GM19351 (cell line): ENCODE data around the gene CLUH.
A peak's percentile ranks its signal among the peaks of the same experiment; 100 is the strongest.

Source experiments
- ATAC-seq: cut with Tn5 transposase; IDR thresholded peaks from one replicate; pipeline ENCODE4 v1.9.1; 2021; ENCODE audit warnings: mild to moderate bottlenecking, moderate library complexity; ENCODE audit not compliant: unreplicated experiment

CLUH gene

GRCh38 chr17:2711608-2712299, at the start of gene CLUH:
Gene CLUH, minus strand, starts transcription at chr17:2711764. Its CDS starts 103 bp downstream, at chr17:2711661.
- ATAC-seq, result peak; percentile 65

DNA sequence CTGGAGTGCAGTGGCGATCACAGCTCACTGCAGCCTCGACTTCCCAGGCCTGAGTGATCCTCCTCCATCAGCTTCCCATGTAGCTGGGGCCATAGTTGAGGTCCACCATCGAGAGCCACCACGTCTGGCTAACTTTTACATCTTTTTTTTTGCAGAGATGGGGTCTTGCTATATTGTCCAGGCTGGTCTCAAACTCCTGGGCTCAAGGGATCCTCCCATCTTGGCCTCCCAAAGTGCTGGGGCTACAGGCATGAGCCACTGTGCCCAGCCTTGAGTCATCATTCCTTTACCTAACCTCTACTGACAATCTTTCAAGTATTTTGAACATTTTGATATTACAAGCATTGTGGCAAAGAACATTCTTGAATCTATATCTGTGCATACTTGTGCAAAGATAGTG, 47.3 kb upstream of the CLUH start:
- ATAC-seq, result no peak

DNA sequence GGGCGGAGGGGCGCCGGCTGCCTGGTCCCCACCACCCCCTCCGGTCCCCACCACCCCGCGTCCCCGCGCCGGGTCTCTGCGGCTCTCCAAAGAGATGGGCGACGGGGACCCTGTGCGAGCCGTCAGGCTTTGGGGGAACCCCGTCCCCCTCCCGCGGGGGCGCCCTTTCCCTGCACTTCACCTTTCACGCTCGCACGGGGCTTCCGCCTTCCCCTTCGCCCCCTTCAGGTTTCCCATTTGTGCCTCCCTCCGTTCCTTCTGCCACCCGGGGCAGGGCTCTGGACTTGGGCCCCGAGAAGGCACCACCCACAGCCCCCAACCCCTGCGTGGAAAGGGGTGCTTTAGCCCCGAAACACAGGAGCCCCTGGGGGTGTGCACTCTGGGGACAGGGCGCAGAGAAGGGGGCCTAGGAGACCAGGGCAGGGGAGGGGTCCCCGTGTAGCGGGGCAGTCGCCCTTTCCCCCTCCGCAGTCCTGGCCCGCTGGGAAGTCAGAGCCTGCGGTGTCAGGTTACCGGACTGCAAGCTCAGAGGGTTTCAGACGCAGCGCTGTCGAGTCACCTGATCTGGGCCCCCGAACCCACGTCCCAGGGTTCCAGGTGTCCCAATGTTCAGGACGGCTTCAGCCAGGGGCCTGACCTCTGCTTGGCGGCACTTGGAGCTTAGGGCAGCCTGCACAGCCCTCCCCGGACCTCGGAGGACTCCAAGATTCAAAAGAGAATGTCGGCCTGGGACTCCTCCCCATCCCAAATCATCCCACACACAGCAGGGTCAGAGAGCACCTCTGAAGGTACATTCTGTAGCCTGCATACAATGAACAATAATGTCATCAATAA, 44.5 kb upstream of the CLUH start:
- ATAC-seq, result no peak

- no peak for ATAC-seq
Observed at GRCh38 chr17:2751491-2751890, 39.9 kb upstream of the CLUH start.

GRCh38 chr17:2750721-2751120, 39.2 kb upstream of the CLUH start:
- ATAC-seq, result no peak

DNA sequence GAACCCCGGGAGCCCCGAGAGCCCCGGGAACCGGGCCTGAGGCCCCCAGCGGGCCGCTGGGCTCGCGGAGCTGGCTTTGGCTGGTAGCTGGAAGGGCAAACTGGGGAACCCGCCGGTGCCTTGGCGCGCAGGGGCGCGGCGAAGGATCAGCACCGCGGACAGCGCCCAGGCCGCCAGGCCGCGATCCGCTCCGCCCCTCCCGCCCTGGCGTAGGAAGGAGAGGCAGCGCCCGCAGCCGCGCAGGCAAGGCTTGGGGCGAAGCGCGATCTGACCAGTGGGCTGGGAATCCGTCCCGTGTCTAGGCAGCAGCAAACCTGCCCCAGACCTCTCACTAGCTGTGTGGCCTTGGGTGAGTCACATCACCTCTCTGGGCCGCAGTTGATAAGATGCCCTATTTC, 38.2 kb upstream of the CLUH start:
- no peak for ATAC-seq

- ATAC-seq, result no peak
Observed at GRCh38 chr17:2749058-2749783, 37.7 kb upstream of the CLUH start, which contains the start of gene CCDC92B. Gene CCDC92B, minus strand, starts transcription at chr17:2749652. Its CDS starts 14,507 bp downstream, at chr17:2735145.

DNA sequence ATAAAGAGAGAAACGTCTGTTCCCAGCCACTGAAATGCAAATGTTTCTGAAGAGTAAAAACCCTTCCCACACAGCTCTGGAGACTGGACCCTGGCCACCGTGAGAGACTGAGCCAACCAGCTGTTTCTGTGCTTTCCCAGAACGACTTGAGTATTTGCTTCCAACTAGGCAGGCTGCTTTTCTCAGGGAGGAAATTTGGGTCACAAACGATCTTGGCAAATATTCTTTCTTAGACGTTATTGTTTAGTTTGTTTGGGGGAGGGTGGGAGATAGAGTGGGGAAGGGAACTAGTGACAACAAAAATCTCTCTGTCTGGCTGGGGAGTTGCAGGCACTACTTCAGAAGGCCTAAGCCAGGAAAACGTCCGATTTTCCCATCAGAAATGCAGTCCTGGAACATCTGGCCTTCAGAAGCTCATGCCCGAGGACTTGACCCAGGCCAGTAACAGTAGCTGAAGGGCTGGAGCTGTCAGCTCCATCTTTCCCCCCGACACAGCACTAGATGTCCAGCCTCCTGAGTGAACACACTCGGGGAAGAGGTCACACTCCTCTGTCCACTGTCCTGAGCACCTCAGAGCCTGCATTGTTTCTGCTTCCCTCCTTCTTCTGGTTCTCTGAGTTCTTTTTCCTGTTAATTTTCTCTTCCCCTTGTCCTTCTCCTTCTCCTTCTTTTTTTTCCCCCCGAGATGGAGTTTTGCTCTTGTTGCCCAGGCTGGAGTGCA, 33.9 kb upstream of the CLUH start:
- no peak for ATAC-seq

- ATAC-seq, result no peak
Observed at GRCh38 chr17:2737693-2738092, 26.1 kb upstream of the CLUH start.

DNA sequence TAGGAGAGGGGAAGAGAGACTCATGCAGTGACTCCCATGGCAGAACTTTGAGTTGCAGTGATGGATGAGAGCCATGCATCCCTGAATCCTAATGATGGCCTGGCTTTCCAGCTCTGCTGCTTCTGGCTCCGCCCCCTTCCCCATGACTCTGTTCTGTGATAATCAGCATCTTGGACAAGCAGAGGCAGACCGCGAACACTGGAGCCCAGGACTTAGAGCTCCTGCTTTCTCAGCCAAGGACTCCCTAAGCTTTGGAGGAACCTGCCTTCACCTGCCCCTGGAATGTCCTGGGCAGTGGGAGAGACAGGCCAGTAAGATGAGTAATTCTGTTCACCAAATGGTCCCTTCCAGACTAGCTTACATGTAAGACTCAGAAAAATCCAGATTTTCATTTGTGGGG, 25.4 kb upstream of the CLUH start:
- ATAC-seq, result no peak

DNA sequence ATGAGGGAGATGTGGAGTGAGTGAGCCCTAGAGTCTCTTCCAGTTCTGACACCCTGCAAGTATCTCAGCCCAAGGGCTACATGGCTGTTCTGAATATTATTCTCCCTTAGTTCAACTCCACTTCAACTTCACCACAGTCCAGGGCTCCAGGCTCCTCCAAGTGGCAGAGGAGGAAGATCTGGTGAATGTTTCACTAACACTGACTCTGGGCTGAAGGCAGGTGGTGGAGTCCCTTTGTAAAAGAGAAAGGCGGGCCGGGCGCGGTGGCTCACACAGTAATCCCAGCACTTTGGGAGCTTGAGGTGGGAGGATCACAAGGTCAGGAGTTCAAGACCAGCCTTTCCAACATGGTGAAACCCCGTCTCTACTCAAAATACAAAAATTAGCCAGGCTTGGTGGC, 24.3 kb upstream of the CLUH start:
- no peak for ATAC-seq

DNA sequence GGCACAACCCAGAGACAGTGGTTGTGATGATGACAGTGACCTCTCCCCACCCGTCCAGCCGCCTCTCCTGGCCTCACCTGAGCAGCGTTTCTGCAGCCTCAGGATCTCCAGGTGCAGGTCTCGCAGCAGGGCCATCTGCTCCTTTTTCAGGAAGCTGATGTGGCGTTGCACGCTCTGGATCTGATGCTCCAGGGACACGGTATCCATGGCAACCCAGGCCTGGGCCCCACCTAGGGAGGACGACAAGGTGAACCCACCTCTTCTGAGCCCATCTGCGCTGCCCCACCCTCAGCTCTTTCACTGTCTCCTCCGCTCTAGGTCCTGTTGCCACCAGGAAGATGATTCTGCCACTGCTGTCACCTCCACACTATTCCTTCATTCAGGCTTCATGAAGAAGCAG, 23.4 kb upstream of the CLUH start:
- ATAC-seq, result no peak

GRCh38 chr17:2731807-2732206, 20.2 kb upstream of the CLUH start:
- no peak for ATAC-seq

DNA sequence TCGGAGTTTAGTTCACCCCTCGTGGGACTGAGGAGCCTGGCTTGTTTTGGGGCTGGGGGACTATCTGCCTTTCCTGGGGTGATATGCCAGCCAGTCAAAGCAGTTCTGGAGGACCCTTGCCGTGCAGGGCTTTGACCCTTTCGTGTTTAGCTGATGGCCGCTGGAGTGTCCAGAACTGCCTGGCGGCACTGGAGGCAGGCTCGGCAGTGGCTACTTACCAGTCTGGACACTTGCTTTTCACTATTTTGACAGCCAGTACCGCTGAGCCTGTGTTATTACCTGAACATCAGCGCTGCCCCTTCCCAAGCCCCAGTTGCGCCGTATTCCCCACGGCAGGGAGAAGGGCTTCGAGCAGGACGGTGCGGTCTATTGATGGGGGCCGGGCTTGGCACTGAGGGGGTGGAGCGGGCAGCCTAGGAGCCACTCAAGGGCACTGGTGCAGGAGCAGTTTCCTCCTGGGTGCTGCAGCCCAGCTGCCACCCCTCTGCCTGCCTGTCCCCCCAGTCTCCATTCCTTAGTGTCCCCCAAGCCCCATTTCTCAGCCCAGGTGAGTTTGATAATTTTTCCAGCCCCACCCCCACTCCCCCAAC, 19.3 kb upstream of the CLUH start:
- no peak for ATAC-seq

DNA sequence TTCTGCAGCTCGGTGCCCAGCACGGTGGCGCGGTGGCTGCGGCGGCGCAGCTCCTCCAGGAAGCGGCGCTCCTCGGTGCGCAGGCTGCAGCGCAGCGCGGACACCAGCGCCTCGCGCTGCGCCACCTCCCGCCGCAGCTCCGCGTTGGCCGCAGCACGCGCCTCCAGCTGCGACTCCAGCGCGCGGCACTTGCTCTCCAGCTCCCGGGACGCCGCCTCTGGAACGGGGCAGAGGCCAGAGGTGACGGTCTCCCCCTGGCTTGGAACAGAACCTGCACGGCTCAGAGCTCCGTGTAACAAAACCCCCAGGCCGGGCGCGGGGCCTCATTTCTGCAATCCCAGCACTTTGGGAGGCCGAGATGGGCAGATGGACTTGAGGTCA, 13.2 kb upstream of the CLUH start:
- ATAC-seq, result no peak

DNA sequence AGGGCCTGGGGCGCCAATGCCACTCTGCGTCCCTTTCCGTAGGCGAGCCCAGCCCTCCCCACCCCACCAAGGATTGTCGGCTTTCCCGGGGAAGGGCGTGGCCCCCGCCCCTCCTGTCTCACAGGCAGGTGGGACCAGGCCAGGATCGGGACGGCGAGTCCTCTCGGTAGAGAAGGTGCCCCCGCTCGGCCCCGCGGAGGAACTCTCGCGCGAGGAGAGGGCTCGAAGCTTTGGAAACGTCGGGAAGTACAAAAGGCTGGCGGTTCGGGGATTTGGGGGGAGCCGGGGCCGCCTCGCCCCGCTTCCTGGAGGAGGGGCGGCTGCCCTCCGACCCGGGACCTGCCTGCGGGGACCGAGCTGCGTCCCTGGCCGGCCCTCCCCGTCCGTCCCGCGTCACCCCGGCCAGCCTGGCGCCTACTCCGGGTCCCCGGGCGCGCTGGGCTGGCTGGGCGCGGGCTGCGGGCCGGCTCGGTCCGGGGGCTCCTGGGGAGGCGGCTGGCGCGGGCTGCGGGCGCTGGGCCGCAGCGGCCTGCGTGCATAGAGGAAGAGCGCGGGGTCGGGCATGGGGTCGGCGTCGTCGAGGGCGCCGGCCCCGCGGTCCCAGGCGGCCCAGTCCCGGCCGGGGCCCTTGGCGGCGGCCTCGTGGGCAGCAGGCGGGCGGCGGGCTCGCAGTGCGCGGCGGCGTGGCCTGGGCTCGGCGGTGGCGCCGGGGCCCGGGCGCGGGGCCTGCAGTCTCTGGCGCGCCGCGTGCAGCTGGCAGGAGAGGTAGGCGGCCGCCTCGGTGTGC, 12.6 kb upstream of the CLUH start:
- ATAC-seq, result no peak

- ATAC-seq, result no peak
Observed at GRCh38 chr17:2723505-2723996, 12.0 kb upstream of the CLUH start.

DNA sequence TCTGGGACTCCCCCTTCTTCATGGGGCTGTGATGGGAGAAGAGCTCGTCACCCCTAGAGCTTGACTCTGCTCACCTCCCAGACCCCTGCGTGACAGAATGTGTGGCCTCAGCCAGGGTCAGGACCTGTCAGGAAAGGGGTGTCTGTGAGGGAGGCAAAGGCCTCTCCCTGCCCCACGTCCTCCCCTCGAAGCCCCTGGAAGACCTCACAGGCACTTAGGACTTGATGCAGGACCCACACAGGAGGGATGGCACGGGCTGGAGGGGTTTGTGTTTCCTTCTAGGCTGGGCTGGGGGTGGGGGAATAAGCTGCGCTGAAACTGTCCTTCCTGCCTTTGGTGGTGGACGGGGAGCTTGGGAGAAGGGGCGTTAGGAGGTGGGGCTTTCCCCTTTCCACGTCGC, 11.0 kb upstream of the CLUH start:
- no peak for ATAC-seq

- ATAC-seq, result no peak
Observed at GRCh38 chr17:2721603-2722002, 10.0 kb upstream of the CLUH start.

GRCh38 chr17:2719861-2720260, 8.3 kb upstream of the CLUH start:
- no peak for ATAC-seq
